NK-92 treated with Interleukin-12 subunit alpha and Interleukin-12 subunit beta, amount 100 ng/mL, for 24 hours (cell line): ENCODE results near the gene CADPS.

Source experiments
- DNase-seq: peaks from one replicate; lab custom pipeline; 2025; lab: John Stamatoyannopoulos, UW

Gene CADPS

GRCh38 chr3:62874711-62875557 lies at the start of gene CADPS:
Gene CADPS, minus strand, starts transcription at chr3:62875416. Its CDS starts 387 bp downstream, at chr3:62875029.
- DNase-seq = no peak

GRCh38 chr3:62923066-62923465 lies 47.9 kb upstream of the CADPS start:
- DNase-seq = no peak

- no peak for DNase-seq
Observed at GRCh38 chr3:62922326-62922725, 47.1 kb upstream of the CADPS start.

- no peak for DNase-seq
Observed at GRCh38 chr3:62920466-62920784, 45.2 kb upstream of the CADPS start.

- DNase-seq = no peak
Observed at GRCh38 chr3:62919784-62920465, 44.7 kb upstream of the CADPS start.

GRCh38 chr3:62918777-62919176 lies 43.6 kb upstream of the CADPS start:
- no peak for DNase-seq

GRCh38 chr3:62918131-62918530 lies 42.9 kb upstream of the CADPS start:
- DNase-seq = no peak

GRCh38 chr3:62911526-62911925 lies 36.3 kb upstream of the CADPS start:
- DNase-seq = no peak

GRCh38 chr3:62905331-62905730 lies 30.1 kb upstream of the CADPS start:
- no peak for DNase-seq

GRCh38 chr3:62898530-62899496 lies 23.6 kb upstream of the CADPS start:
- no peak for DNase-seq

- DNase-seq = no peak
Observed at GRCh38 chr3:62895901-62896300, 20.7 kb upstream of the CADPS start.

- no peak for DNase-seq
Observed at GRCh38 chr3:62892951-62893350, 17.7 kb upstream of the CADPS start.

- no peak for DNase-seq
Observed at GRCh38 chr3:62892045-62892444, 16.8 kb upstream of the CADPS start.

- DNase-seq = no peak
Observed at GRCh38 chr3:62888778-62889177, 13.6 kb upstream of the CADPS start.

- DNase-seq = no peak
Observed at GRCh38 chr3:62888180-62888579, 13.0 kb upstream of the CADPS start.

GRCh38 chr3:62885136-62885535 lies 9.9 kb upstream of the CADPS start:
- DNase-seq = no peak

- no peak for DNase-seq
Observed at GRCh38 chr3:62884096-62884870, 9.1 kb upstream of the CADPS start.

GRCh38 chr3:62882676-62883200 lies 7.5 kb upstream of the CADPS start:
- DNase-seq = no peak

GRCh38 chr3:62876064-62876463 lies 848 bp upstream of the CADPS start:
- DNase-seq = no peak

GRCh38 chr3:62875558-62876002 lies 364 bp upstream of the CADPS start:
- DNase-seq = no peak
